ENCODE results near the gene CEPT1.

Gene CEPT1

DNA sequence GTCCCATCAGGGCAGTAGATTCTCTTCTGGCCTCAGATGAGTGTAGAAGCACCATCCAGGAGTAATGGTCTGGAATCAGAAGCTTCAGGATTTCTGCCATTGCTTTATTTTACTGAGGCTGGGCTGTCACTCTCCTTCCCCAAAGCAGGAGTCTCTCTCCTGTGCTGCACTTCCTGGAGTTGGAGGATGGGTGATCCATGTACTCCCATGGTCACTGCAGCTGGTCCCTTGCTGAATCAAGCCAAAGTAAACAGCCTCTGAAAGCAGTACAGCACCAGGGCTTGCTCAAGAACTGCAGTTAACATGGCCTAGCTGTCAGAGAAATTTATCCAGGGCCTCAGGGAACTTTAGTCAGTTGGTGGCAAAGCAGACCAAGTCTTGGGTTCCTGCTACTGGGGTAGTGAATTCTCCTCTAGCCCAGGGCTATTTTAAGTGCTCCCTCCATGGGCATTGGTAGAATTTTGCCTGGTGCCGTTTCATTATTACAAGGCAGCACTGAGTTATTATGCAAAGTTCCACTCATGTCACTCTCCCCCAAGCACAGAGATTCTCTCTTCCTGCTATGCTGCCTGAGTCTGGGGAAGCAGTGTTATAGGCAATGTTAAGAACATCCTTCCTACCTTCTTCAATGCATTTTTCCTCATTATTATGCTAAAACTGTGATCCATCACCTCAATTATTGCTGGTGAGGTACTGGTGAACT lies 29.7 kb upstream of the CEPT1 start:
- Histone ChIP-seq H3K27me3 (ENCODE audit: insufficient read depth, insufficient read length) (no peaks in the 10 kb centered on the region), H3K36me3 (ENCODE audit: insufficient read depth, insufficient read length, low read length) (peaks cover 12% of the 10 kb centered on the region), H3K9me3 (ENCODE audit: insufficient read depth, low read length) (peaks cover 16% of the 10 kb centered on the region; the same call in 1 of the 2 replicates), H3K9ac (ENCODE audit: insufficient read length, low read depth) (no peak overlapping the region), H3K4me1 (ENCODE audit: insufficient read depth, insufficient read length) (no peaks in the 10 kb centered on the region), H3K4me3 (ENCODE audit: insufficient read length, low read depth) (no peak overlapping the region)
- no peak for DNase-seq (ENCODE audit: low read depth, low spot score)
- TF ChIP-seq ZNF274 (IDR thresholded peaks at IDR 0.05; ENCODE audit: low read depth, low read length), result no peak
- no peak for TF ChIP-seq SUZ12 (IDR thresholded peaks at IDR 0.05; ENCODE audit: extremely low read depth, insufficient read depth, insufficient read length)
- no peak for TF ChIP-seq YY1 (IDR thresholded peaks at IDR 0.05; ENCODE audit: insufficient read depth, insufficient read length)

DNA sequence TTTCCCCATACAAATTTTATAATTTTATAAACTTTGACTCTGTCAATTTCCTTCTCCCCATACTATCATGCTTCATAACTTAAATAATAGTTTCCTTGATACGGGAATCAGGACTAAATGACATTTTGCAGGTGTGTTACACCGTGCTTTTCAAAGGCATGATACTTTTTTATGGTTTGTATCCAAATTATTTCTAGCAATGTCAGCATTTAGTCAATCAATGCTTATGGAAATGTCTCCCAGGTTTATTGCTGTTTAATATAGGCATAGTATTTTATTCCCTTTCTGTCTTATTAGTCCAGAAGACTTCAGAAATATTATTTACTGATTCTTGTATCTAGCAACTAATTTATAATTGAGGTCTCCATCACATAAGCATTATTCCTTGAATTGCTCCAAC lies 23.5 kb upstream of the CEPT1 start:
- Histone ChIP-seq H3K4me1 (ENCODE audit: insufficient read depth, insufficient read length) (no peaks in the 10 kb centered on the region), H3K9ac (ENCODE audit: insufficient read length, low read depth) (no peak overlapping the region), H3K27me3 (ENCODE audit: insufficient read depth, insufficient read length) (no peaks in the 10 kb centered on the region), H3K4me3 (ENCODE audit: insufficient read length, low read depth) (no peak overlapping the region), H3K9me3 (ENCODE audit: insufficient read depth, low read length) (no peaks in the 10 kb centered on the region), H3K36me3 (ENCODE audit: insufficient read depth, insufficient read length, low read length) (peaks cover 62% of the 10 kb centered on the region)
- TF ChIP-seq ZNF274 (IDR thresholded peaks at IDR 0.05; ENCODE audit: low read depth, low read length) (no peak), YY1 (IDR thresholded peaks at IDR 0.05; ENCODE audit: insufficient read depth, insufficient read length) (no peak)
- DNase-seq (ENCODE audit: low read depth, low spot score), result no peak

DNA sequence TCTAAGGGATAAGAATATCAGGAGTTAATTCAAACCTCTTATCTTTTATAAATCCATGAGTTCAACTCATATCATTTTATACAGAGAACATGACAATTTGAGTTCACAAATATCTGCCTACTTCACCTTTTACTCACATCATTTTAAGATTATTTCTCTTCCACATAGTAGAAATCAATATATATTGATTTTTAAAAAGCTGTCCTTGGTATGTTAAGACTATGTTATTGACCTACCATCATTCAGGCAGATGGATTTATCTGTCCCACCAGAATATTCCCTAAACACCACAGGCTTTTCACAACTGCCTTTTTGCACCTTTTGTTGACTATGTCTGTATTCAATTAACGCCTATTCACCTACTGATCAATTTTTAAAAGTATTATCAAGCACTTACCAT lies 13.7 kb upstream of the CEPT1 start:
- no peaks in the 10 kb centered on the region for H3K9me3 ChIP-seq (ENCODE audit: insufficient read depth, low read length)
- H3K4me3 ChIP-seq (ENCODE audit: insufficient read length, low read depth), result no peak overlapping the region
- H3K4me1 ChIP-seq (ENCODE audit: insufficient read depth, insufficient read length), result no peaks in the 10 kb centered on the region
- H3K9ac ChIP-seq (ENCODE audit: insufficient read length, low read depth), result no peak overlapping the region
- DNase-seq (ENCODE audit: low read depth, low spot score), result no peak
- no peak for TF ChIP-seq YY1 (IDR thresholded peaks at IDR 0.05; ENCODE audit: insufficient read depth, insufficient read length)
- H3K36me3 ChIP-seq (ENCODE audit: insufficient read depth, insufficient read length, low read length), result peaks cover 69% of the 10 kb centered on the region
- H3K27me3 ChIP-seq (ENCODE audit: insufficient read depth, insufficient read length), result no peaks in the 10 kb centered on the region

DNA sequence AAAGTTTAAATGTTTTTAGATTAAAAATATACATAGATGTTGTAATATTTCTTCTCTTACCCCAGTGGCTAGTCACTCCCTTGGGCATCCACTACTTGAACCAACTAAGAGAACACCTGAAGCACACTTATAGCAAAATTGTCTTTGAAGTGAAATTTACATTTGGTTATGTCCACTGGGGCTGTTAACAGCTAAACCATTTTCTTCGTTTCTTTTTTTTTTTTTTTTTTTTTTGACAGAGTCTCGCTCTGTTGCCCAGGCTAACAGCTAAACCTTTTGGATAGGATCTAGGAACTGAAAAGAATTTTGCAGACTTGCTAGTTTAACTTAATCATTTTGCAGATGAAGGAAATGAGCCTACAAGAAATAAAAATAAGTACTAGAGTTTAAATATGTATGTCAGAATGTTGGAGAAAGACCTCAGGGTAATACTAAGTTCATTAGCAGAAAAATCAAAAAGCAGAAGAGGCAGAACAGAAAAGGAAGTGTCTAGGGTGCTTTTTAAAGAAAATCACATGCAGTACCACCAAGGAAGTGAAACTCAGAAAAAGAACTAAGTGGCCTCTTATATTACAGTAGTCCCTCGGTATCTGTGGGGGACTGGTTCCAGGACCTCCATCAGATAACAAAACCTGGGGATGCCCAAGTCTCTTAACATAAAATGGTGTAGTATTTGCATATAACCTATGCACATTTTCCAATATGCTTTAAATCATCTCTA lies 11.9 kb upstream of the CEPT1 start:
- Histone ChIP-seq H3K4me1 (ENCODE audit: insufficient read depth, insufficient read length) (no peaks in the 10 kb centered on the region), H3K36me3 (ENCODE audit: insufficient read depth, insufficient read length, low read length) (peaks cover 68% of the 10 kb centered on the region), H3K4me3 (ENCODE audit: insufficient read length, low read depth) (no peak overlapping the region), H3K9me3 (ENCODE audit: insufficient read depth, low read length) (no peaks in the 10 kb centered on the region), H3K27me3 (ENCODE audit: insufficient read depth, insufficient read length) (no peaks in the 10 kb centered on the region), H3K9ac (ENCODE audit: insufficient read length, low read depth) (no peak overlapping the region)
- TF ChIP-seq SUZ12 (IDR thresholded peaks at IDR 0.05; ENCODE audit: extremely low read depth, insufficient read depth, insufficient read length), result no peak
- no peak for TF ChIP-seq YY1 (IDR thresholded peaks at IDR 0.05; ENCODE audit: insufficient read depth, insufficient read length)
- TF ChIP-seq ZNF274 (IDR thresholded peaks at IDR 0.05; ENCODE audit: low read depth, low read length), result no peak
- no peak for DNase-seq (ENCODE audit: low read depth, low spot score)

DNA sequence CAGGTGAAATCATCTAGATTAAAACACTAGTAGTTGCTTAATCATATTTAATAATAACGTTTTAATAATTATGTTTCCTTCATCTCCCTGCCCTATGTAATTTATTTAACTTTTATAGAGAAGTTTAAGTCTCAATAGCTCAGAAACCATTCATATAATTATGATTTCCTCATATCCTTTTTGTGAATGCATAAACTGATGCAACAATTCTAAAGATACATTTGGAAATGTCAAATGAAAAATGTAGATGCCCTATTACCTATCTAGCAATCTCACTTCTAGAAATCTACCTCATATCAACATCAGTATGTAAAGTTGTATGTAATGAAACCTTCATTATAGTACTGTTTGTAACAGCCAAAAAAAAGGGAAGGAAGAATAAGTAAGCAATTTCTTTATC lies 10.6 kb upstream of the CEPT1 start:
- no peak overlapping the region for H3K4me3 ChIP-seq (ENCODE audit: insufficient read length, low read depth)
- no peak for DNase-seq (ENCODE audit: low read depth, low spot score)

DNA sequence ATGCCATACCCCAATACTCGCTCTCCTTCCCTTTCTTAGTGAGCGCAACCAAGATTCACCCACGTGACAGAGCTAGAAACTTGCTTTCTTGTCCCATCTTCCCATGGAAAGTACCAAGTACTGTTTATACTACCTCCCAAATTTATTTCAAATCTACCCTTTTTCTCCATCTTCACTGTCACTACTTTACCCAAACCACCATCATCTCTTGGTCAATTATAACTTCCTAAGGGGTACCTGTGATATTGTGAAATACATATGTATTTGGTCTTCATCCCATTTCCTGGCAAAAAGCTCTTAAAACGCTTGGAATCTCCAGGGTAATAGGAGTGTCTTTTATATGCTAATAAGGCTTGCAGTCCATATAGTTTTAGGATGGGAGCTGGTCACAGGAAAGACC lies 8.3 kb upstream of the CEPT1 start:
- DNase-seq (ENCODE audit: low read depth, low spot score), result no peak
- Histone ChIP-seq H3K9me3 (ENCODE audit: insufficient read depth, low read length) (no peaks in the 10 kb centered on the region), H3K4me1 (ENCODE audit: insufficient read depth, insufficient read length) (no peaks in the 10 kb centered on the region), H3K9ac (ENCODE audit: insufficient read length, low read depth) (no peak overlapping the region), H3K36me3 (ENCODE audit: insufficient read depth, insufficient read length, low read length) (peaks cover 55% of the 10 kb centered on the region), H3K4me3 (ENCODE audit: insufficient read length, low read depth) (no peak overlapping the region), H3K27me3 (ENCODE audit: insufficient read depth, insufficient read length) (no peaks in the 10 kb centered on the region)
- TF ChIP-seq SUZ12 (IDR thresholded peaks at IDR 0.05; ENCODE audit: extremely low read depth, insufficient read depth, insufficient read length) (no peak), ZNF274 (IDR thresholded peaks at IDR 0.05; ENCODE audit: low read depth, low read length) (no peak), YY1 (IDR thresholded peaks at IDR 0.05; ENCODE audit: insufficient read depth, insufficient read length) (no peak)

More for the DNA sequence above, 10.6 kb upstream of the CEPT1 start:
- no peak for TF ChIP-seq YY1 (IDR thresholded peaks at IDR 0.05; ENCODE audit: insufficient read depth, insufficient read length)
- no peak for TF ChIP-seq ZNF274 (IDR thresholded peaks at IDR 0.05; ENCODE audit: low read depth, low read length)
- TF ChIP-seq SUZ12 (IDR thresholded peaks at IDR 0.05; ENCODE audit: extremely low read depth, insufficient read depth, insufficient read length), result no peak
- no peaks in the 10 kb centered on the region for H3K27me3 ChIP-seq (ENCODE audit: insufficient read depth, insufficient read length)
- no peaks in the 10 kb centered on the region for H3K4me1 ChIP-seq (ENCODE audit: insufficient read depth, insufficient read length)
- H3K9ac ChIP-seq (ENCODE audit: insufficient read length, low read depth), result no peak overlapping the region
- H3K9me3 ChIP-seq (ENCODE audit: insufficient read depth, low read length), result no peaks in the 10 kb centered on the region
- peaks cover 56% of the 10 kb centered on the region for H3K36me3 ChIP-seq (ENCODE audit: insufficient read depth, insufficient read length, low read length)

DNA sequence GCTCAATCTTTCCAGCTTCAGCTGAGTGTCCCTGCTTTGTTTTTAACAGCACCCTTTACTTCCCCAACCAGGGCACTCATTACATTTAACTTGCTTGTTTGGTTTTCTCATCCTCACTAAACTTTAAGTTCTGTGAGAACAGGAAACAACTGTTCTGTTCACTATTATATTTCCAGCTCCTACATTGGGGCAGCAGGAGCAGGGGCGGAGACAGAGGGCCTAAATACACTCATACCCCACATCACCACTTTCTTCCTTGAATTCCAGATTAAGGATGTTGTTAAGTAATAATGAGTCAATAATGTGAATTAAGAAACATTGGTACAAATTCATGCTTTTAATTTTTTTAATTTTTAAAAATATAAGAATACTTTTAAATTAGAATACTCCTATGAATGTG lies 6.2 kb upstream of the CEPT1 start:
- no peak for TF ChIP-seq YY1 (IDR thresholded peaks at IDR 0.05; ENCODE audit: insufficient read depth, insufficient read length)
- TF ChIP-seq SUZ12 (IDR thresholded peaks at IDR 0.05; ENCODE audit: extremely low read depth, insufficient read depth, insufficient read length), result no peak
- TF ChIP-seq ZNF274 (IDR thresholded peaks at IDR 0.05; ENCODE audit: low read depth, low read length), result no peak
- Histone ChIP-seq H3K36me3 (ENCODE audit: insufficient read depth, insufficient read length, low read length) (peaks cover 50% of the 10 kb centered on the region), H3K4me3 (ENCODE audit: insufficient read length, low read depth) (no peak overlapping the region), H3K27me3 (ENCODE audit: insufficient read depth, insufficient read length) (no peaks in the 10 kb centered on the region), H3K9me3 (ENCODE audit: insufficient read depth, low read length) (no peaks in the 10 kb centered on the region), H3K4me1 (ENCODE audit: insufficient read depth, insufficient read length) (no peaks in the 10 kb centered on the region), H3K9ac (ENCODE audit: insufficient read length, low read depth) (no peak overlapping the region)
- DNase-seq (ENCODE audit: low read depth, low spot score), result no peak

All from NT2/D1 (cell line).